ENCODE results near the gene CGNL1.

The CGNL1 gene

DNA sequence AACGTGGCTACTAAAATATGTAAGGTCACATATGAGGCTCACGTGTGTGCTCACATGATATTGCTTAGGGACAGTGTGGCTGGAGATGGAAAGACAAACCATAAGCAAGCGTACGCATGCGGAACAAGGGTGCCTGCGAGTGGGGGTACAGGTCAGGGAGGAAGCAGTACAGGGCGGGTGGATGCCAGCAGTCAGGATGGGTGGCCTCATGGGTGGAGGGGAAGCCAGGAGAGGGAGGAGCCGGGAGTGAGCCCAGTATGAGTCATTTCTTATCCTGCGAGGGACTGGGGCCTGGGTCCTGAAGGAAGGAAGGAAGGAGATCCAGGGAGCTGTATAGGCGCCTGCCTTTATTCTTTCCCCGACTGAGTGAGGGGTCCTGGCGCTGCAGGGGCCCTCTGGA lies 42.0 kb upstream of the CGNL1 start:
- Histone ChIP-seq H3K4me3 (ENCODE audit: low read depth in 1 of 5, low read length in 5 of 5) (no peak overlapping the region), H3K9me3 (ENCODE audit: control insufficient read depth in 5 of 5, low read length in 5 of 5) (no peaks in the 10 kb centered on the region), H3K4me1 (ENCODE audit: control insufficient read depth in 5 of 5, insufficient read depth in 5 of 5, low read length in 5 of 5) (peaks cover 0 to 34% (median 2%) of the 10 kb centered on the region in 5 donors), H3K27ac (ENCODE audit: low read depth, low read length) (no peak overlapping the region), H3K9ac (ENCODE audit: low read length in 5 of 5) (no peak overlapping the region), H3K36me3 (ENCODE audit: control insufficient read depth in 5 of 5, insufficient read depth in 5 of 5, low read length in 5 of 5) (no peaks in the 10 kb centered on the region), H3K27me3 (ENCODE audit: control insufficient read depth in 5 of 5, insufficient read depth in 4 of 5, low read length in 5 of 5) (peaks cover 3 to 7% (median 6%) of the 10 kb centered on the region in 5 donors)

DNA sequence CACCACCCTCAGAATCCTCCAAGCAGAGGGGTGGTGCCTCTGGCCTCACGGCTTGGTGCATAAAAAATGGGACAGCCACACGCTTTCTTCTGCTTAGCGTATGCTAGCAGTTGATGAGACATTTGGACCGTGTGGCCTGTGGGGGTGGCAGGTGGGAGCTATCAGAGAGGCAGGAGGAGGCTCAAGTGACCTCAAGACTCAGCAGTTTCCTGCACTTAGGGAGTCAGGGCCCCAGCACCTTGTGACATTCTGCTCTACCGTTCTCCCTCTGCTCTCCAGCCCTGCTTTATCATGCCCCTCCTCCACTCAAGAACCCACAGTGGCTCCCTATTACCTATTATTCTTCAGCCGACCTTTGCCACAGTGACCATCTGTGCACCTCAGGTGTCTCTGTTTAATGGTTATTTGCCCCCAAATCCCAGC lies 41.0 kb upstream of the CGNL1 start:
- H3K27ac ChIP-seq (ENCODE audit: low read depth, low read length), result no peak overlapping the region

DNA sequence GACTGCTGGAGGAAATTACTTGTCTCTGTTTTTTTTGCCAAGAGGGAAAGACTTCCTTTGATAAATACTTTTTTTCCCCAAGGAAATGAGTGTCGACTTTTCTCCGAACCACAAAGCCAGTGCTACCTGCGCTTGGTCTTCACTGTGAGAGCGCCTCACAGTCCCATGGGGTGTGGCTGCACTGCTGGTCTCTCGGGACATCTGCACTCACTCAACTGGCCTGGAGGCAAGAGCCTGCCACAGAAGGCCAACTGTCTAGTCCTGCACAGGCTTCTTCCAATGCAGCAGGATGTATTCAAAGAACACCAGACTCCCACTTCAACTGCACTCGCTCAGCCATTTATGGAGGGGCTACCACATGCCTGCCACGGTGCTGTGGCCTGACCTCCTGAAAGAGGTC lies 40.6 kb upstream of the CGNL1 start:
- Histone ChIP-seq H3K9me3 (ENCODE audit: control insufficient read depth in 5 of 5, low read length in 5 of 5) (no peaks in the 10 kb centered on the region), H3K4me1 (ENCODE audit: control insufficient read depth in 5 of 5, insufficient read depth in 5 of 5, low read length in 5 of 5) (peaks cover 0 to 34% (median 2%) of the 10 kb centered on the region in 5 donors), H3K4me3 (ENCODE audit: low read depth in 1 of 5, low read length in 5 of 5) (no peak overlapping the region), H3K27me3 (ENCODE audit: control insufficient read depth in 5 of 5, insufficient read depth in 4 of 5, low read length in 5 of 5) (peaks cover 0 to 7% (median 3%) of the 10 kb centered on the region in 5 donors), H3K9ac (ENCODE audit: low read length in 5 of 5) (no peak overlapping the region), H3K27ac (ENCODE audit: low read depth, low read length) (no peak overlapping the region), H3K36me3 (ENCODE audit: control insufficient read depth in 5 of 5, insufficient read depth in 5 of 5, low read length in 5 of 5) (no peaks in the 10 kb centered on the region)

More for the DNA sequence above, 41.0 kb upstream of the CGNL1 start:
- H3K36me3 ChIP-seq (ENCODE audit: control insufficient read depth in 5 of 5, insufficient read depth in 5 of 5, low read length in 5 of 5), result no peaks in the 10 kb centered on the region
- H3K4me1 ChIP-seq (ENCODE audit: control insufficient read depth in 5 of 5, insufficient read depth in 5 of 5, low read length in 5 of 5), result peaks cover 0 to 34% (median 2%) of the 10 kb centered on the region in 5 donors
- no peak overlapping the region for H3K9ac ChIP-seq (ENCODE audit: low read length in 5 of 5)
- H3K4me3 ChIP-seq (ENCODE audit: low read depth in 1 of 5, low read length in 5 of 5), result no peak overlapping the region
- no peaks in the 10 kb centered on the region for H3K9me3 ChIP-seq (ENCODE audit: control insufficient read depth in 5 of 5, low read length in 5 of 5)
- H3K27me3 ChIP-seq (ENCODE audit: control insufficient read depth in 5 of 5, insufficient read depth in 4 of 5, low read length in 5 of 5), result peaks cover 0 to 7% (median 3%) of the 10 kb centered on the region in 5 donors

DNA sequence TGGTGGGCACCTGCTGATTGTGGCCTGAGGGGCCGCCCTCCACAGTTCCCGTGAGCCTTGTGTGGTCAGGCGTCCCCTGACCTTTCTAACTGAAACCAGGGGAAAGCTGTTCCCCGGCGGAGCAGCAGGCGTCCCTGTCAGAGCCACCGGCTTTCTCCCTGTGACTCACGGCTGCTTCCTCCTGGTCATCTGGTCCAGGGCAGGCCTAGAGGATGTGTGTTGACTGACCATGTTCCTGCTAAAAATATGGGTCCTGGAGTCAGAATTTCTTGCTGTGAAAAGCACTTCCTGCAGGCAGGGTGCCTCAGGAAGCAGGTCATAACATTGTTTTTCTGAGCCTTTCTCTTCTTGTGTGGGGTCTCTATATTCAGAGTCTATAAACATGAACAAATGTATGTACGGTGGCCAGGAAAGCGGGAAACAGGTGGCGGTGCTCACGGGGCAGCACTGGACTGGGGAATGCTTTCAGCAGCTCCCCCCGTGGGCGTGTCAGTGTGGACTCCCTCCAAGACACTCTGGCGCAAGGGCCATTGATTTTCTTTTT lies 38.4 kb upstream of the CGNL1 start:
- Histone ChIP-seq H3K36me3 (ENCODE audit: control insufficient read depth in 5 of 5, insufficient read depth in 5 of 5, low read length in 5 of 5) (no peaks in the 10 kb centered on the region), H3K4me1 (ENCODE audit: control insufficient read depth in 5 of 5, insufficient read depth in 5 of 5, low read length in 5 of 5) (peaks cover 0 to 34% (median 2%) of the 10 kb centered on the region in 5 donors), H3K9ac (ENCODE audit: low read length in 5 of 5) (peak overlapping the region in 1 of 5 donors; percentile 39), H3K27ac (ENCODE audit: low read depth, low read length) (peak overlapping the region; percentile 67), H3K27me3 (ENCODE audit: control insufficient read depth in 5 of 5, insufficient read depth in 4 of 5, low read length in 5 of 5) (peaks cover 0 to 7% (median 3%) of the 10 kb centered on the region in 5 donors), H3K4me3 (ENCODE audit: low read depth in 1 of 5, low read length in 5 of 5) (no peak overlapping the region), H3K9me3 (ENCODE audit: control insufficient read depth in 5 of 5, low read length in 5 of 5) (no peaks in the 10 kb centered on the region)

- Histone ChIP-seq H3K27ac (ENCODE audit: low read depth, low read length) (no peak overlapping the region), H3K9me3 (ENCODE audit: control insufficient read depth in 5 of 5, low read length in 5 of 5) (no peaks in the 10 kb centered on the region), H3K4me1 (ENCODE audit: control insufficient read depth in 5 of 5, insufficient read depth in 5 of 5, low read length in 5 of 5) (peaks cover 0 to 31% (median 2%) of the 10 kb centered on the region in 5 donors), H3K9ac (ENCODE audit: low read length in 5 of 5) (no peak overlapping the region), H3K36me3 (ENCODE audit: control insufficient read depth in 5 of 5, insufficient read depth in 5 of 5, low read length in 5 of 5) (no peaks in the 10 kb centered on the region), H3K27me3 (ENCODE audit: control insufficient read depth in 5 of 5, insufficient read depth in 4 of 5, low read length in 5 of 5) (peaks cover 0 to 7% (median under 1%) of the 10 kb centered on the region in 5 donors), H3K4me3 (ENCODE audit: low read depth in 1 of 5, low read length in 5 of 5) (no peak overlapping the region)
Observed at GRCh38 chr15:57339321-57339720, 37.0 kb upstream of the CGNL1 start.

DNA sequence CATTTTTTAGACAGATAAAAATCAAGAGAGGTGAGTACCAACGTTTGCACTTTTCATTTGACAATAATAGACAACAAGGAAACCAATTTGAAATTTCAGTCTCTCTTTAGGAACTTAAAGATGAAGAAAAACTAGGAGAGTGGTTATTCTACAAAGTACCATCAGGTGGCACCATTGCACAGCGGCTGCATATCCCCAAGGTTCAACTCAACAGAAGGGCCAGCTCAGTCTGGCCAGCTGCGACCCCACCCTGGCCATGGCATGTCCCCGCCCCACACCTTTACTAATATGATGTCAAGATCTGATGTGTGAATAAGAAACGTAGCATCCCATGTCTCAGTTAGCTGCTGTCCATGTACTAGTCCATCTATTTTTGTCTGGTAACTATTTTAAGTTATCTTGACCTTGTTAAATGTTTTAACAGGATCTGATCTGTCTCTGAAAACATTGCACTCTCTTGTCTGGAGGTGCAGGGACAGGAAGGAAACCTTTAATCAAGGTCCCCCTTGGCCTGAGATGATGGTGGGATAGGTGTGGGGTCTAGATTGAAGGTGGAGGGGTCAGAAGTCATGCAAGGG lies 35.5 kb upstream of the CGNL1 start:
- peaks cover 0 to 7% (median 0%) of the 10 kb centered on the region in 5 donors for H3K27me3 ChIP-seq (ENCODE audit: control insufficient read depth in 5 of 5, insufficient read depth in 4 of 5, low read length in 5 of 5)
- H3K9ac ChIP-seq (ENCODE audit: low read length in 5 of 5), result no peak overlapping the region
- H3K27ac ChIP-seq (ENCODE audit: low read depth, low read length), result no peak overlapping the region
- no peaks in the 10 kb centered on the region for H3K9me3 ChIP-seq (ENCODE audit: control insufficient read depth in 5 of 5, low read length in 5 of 5)
- H3K4me3 ChIP-seq (ENCODE audit: low read depth in 1 of 5, low read length in 5 of 5), result no peak overlapping the region
- peaks cover 0 to 17% (median 2%) of the 10 kb centered on the region in 5 donors for H3K4me1 ChIP-seq (ENCODE audit: control insufficient read depth in 5 of 5, insufficient read depth in 5 of 5, low read length in 5 of 5)
- H3K36me3 ChIP-seq (ENCODE audit: control insufficient read depth in 5 of 5, insufficient read depth in 5 of 5, low read length in 5 of 5), result no peaks in the 10 kb centered on the region

- Histone ChIP-seq H3K27ac (ENCODE audit: low read depth, low read length) (no peak overlapping the region), H3K4me3 (ENCODE audit: low read depth in 1 of 5, low read length in 5 of 5) (no peak overlapping the region), H3K36me3 (ENCODE audit: control insufficient read depth in 5 of 5, insufficient read depth in 5 of 5, low read length in 5 of 5) (no peaks in the 10 kb centered on the region), H3K4me1 (ENCODE audit: control insufficient read depth in 5 of 5, insufficient read depth in 5 of 5, low read length in 5 of 5) (peaks cover 0 to 2% (median 2%) of the 10 kb centered on the region in 5 donors), H3K9me3 (ENCODE audit: control insufficient read depth in 5 of 5, low read length in 5 of 5) (peaks cover 0 to 4% (median 0%) of the 10 kb centered on the region in 5 donors), H3K9ac (ENCODE audit: low read length in 5 of 5) (no peak overlapping the region), H3K27me3 (ENCODE audit: control insufficient read depth in 5 of 5, insufficient read depth in 4 of 5, low read length in 5 of 5) (peaks cover 0 to 7% (median 0%) of the 10 kb centered on the region in 5 donors)
Observed at GRCh38 chr15:57343048-57343447, 33.3 kb upstream of the CGNL1 start.

- Histone ChIP-seq H3K4me3 (ENCODE audit: low read depth in 1 of 5, low read length in 5 of 5) (no peak overlapping the region), H3K4me1 (ENCODE audit: control insufficient read depth in 5 of 5, insufficient read depth in 5 of 5, low read length in 5 of 5) (no peaks in the 10 kb centered on the region), H3K27ac (ENCODE audit: low read depth, low read length) (no peak overlapping the region), H3K27me3 (ENCODE audit: control insufficient read depth in 5 of 5, insufficient read depth in 4 of 5, low read length in 5 of 5) (peaks cover 0 to 7% (median 0%) of the 10 kb centered on the region in 5 donors), H3K9me3 (ENCODE audit: control insufficient read depth in 5 of 5, low read length in 5 of 5) (peaks cover 0 to 5% (median 0%) of the 10 kb centered on the region in 5 donors), H3K9ac (ENCODE audit: low read length in 5 of 5) (no peak overlapping the region), H3K36me3 (ENCODE audit: control insufficient read depth in 5 of 5, insufficient read depth in 5 of 5, low read length in 5 of 5) (no peaks in the 10 kb centered on the region)
Observed at GRCh38 chr15:57343498-57343897, 32.8 kb upstream of the CGNL1 start.

DNA sequence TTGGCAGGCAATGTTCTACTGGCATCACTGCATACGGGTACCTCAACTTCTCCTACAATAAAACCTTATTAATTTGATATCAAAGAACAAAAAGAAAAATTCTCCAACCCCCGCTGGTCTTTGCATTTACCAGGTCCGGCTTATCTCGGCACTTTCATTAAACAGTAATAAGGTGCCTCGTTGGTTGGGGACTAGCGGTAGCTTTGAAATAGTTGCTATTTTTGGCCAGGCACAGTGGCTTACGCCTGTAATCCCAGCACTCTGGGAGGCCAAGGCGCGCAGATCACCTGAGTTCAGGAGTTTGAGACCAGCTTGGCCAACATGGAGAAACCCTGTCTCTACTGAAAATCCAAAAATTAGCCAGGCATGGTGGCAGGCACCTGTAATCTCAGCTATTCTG lies 32.0 kb upstream of the CGNL1 start:
- Histone ChIP-seq H3K4me1 (ENCODE audit: control insufficient read depth in 5 of 5, insufficient read depth in 5 of 5, low read length in 5 of 5) (no peaks in the 10 kb centered on the region), H3K27ac (ENCODE audit: low read depth, low read length) (no peak overlapping the region), H3K9me3 (ENCODE audit: control insufficient read depth in 5 of 5, low read length in 5 of 5) (peaks cover 0 to 5% (median 0%) of the 10 kb centered on the region in 5 donors), H3K36me3 (ENCODE audit: control insufficient read depth in 5 of 5, insufficient read depth in 5 of 5, low read length in 5 of 5) (no peaks in the 10 kb centered on the region), H3K27me3 (ENCODE audit: control insufficient read depth in 5 of 5, insufficient read depth in 4 of 5, low read length in 5 of 5) (no peaks in the 10 kb centered on the region), H3K4me3 (ENCODE audit: low read depth in 1 of 5, low read length in 5 of 5) (no peak overlapping the region), H3K9ac (ENCODE audit: low read length in 5 of 5) (no peak overlapping the region)

- Histone ChIP-seq H3K9me3 (ENCODE audit: control insufficient read depth in 5 of 5, low read length in 5 of 5) (peaks cover 0 to 5% (median 0%) of the 10 kb centered on the region in 5 donors), H3K27me3 (ENCODE audit: control insufficient read depth in 5 of 5, insufficient read depth in 4 of 5, low read length in 5 of 5) (no peaks in the 10 kb centered on the region), H3K9ac (ENCODE audit: low read length in 5 of 5) (no peak overlapping the region), H3K36me3 (ENCODE audit: control insufficient read depth in 5 of 5, insufficient read depth in 5 of 5, low read length in 5 of 5) (no peaks in the 10 kb centered on the region), H3K4me1 (ENCODE audit: control insufficient read depth in 5 of 5, insufficient read depth in 5 of 5, low read length in 5 of 5) (no peaks in the 10 kb centered on the region), H3K27ac (ENCODE audit: low read depth, low read length) (no peak overlapping the region), H3K4me3 (ENCODE audit: low read depth in 1 of 5, low read length in 5 of 5) (no peak overlapping the region)
Observed at GRCh38 chr15:57345584-57345983, 30.7 kb upstream of the CGNL1 start.

Measured in subcutaneous abdominal adipose tissue (tissue), 5 donors.